GM20431 (cell line): Measurements from ENCODE around the gene IGF2BP2.
"Not testable (repeated sequence)": the region's sequence is repeated elsewhere in the genome, so short reads cannot be mapped to it uniquely, and the experiment has no call there.

ENCODE experiments used
- in situ Hi-C: fragments of 300-500 bp; cut with MseI, MboI; formaldehyde crosslinking; loops from one replicate; pipeline ENCODE4 v1.15.0; 2020; ENCODE audit warnings: low sequenced_read_pairs; ENCODE audit not compliant: unreplicated experiment

Gene IGF2BP2

GRCh38 chr3:185653949-185654757 lies 170.7 kb downstream of the IGF2BP2 start:
- in situ Hi-C loops, result no loop called here

DNA sequence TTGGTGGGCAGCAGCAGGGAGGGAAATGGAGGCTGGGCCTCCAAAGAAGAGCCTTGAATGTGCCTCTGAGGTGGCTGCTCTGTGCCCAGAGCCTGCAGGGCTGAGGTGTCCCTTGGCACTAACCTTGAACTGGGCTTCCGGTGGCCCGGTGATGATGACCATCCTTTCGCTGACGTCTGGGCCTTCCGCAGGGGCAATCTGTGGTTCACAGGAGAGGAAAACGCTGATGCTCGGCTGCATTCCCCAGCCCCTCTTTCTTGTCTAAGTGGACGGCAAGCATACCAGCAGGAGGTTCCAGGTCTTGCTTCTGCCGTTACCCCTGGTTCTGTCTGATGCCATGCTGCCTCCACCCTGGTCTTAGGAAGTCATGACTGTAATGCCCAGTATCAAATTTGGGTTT lies 172.9 kb downstream of the IGF2BP2 start:
- in situ Hi-C loops, result no loop called here

DNA sequence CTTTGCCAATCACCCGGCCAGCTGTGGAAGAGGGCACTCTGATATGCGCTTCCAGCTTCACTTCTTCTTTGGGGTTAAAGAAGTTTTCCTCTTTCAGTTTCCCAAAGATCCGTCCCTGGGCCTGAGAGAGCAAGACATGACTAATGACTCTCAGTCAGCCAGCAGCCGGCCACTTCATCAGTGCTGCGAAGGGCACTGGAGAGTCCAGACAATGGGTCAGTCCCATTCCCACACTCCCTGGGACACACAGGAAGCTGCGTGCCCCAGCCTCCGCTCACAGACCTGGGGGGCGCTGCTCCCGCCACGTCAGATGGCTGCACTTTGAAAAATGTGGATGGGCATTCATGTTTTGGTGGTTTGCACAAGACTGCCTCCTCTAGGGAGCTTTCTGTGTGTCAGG lies 175.4 kb downstream of the IGF2BP2 start:
- in situ Hi-C loops, result no loop called here

DNA sequence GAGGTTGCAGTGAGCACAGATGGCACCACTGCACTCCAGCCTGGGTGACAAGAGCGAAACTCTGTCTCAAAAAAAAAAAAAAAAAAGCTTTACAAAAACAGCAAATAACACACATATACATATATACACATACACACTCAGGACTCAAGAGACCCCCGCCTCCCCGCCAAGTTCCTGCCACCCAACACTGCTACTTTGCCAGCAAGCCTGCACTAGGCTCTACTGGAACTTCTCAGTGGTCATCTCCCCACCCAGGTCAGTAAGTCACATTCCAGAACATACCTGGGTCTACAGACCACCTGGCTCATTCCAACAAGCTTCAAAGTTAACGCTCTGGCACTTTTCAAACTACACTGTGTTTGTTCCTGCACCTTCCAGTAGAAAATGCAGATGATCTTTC lies 176.4 kb downstream of the IGF2BP2 start:
- in situ Hi-C loops, result no loop called here

DNA sequence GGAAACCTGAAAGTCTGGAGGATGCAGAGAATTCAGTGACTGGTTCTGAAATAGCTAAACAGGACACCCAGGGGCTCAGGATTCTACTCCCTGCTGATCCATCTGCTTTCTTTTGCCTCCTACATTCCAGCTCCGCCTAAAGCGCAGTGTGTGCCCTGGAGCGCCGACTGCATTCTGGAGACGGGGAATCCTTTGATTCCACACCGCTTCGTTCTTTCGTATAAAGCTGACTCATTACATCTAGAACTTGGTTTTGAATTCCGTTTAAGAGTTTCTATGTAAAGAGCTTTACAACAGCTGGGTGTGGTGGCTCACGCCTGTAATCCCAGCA lies 177.0 kb downstream of the IGF2BP2 start:
- in situ Hi-C loops, result no loop called here

GRCh38 chr3:185647134-185647879 lies 177.5 kb downstream of the IGF2BP2 start:
- in situ Hi-C loops, result no loop called here

- in situ Hi-C loops, result no loop called here
Observed at GRCh38 chr3:185646382-185647133, 178.3 kb downstream of the IGF2BP2 start.

GRCh38 chr3:185645596-185646381 lies 179.1 kb downstream of the IGF2BP2 start:
- in situ Hi-C loops, result no loop called here

GRCh38 chr3:185645191-185645590 lies 179.7 kb downstream of the IGF2BP2 start:
- in situ Hi-C loops, result not testable (repeated sequence)

- in situ Hi-C loops, result no loop called here
Observed at GRCh38 chr3:185640308-185640707, 184.5 kb downstream of the IGF2BP2 start.

- in situ Hi-C loops, result no loop called here
Observed at GRCh38 chr3:185639632-185640206, 185.1 kb downstream of the IGF2BP2 start.

GRCh38 chr3:185638651-185639050 lies 186.2 kb downstream of the IGF2BP2 start:
- in situ Hi-C loops, result not testable (repeated sequence)

DNA sequence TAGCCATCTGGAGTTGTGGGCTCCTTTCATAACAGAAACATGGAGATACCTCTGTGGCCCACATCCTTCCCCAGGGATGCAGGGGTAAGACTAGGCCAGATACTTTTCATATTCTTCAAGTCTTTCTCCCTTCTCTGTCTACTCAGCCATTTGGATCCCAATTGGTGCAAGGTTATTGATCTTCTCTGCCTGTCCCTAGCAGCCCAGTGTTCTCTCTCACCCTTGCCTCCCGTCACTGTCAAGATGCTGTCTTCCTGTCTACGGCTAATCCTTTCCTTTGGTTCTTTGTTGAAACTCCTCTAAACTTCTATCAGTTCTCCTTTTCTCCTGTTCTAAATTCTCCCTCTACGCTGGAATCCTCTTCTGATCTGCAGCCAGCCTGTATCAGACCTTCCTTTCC lies 187.5 kb downstream of the IGF2BP2 start:
- in situ Hi-C loops, result no loop called here

DNA sequence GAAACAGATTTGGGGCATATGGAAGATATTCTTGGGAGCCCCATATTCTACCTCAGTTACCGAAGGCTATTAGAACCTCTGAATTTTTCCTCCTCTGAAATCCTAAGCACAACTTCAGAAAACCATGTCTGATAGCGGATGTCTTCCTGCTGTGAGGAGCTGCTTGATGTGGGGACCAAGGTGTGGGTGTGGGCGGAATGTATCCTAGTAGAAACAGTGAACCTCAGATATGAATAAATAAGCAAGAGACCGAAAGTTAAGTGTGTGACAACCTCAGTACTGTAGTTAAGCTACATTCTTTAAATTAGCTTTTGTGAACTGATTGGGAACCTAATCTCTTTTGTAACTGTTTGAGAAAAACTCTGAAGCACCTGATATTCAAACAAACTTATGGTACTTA lies 191.8 kb downstream of the IGF2BP2 start:
- in situ Hi-C loops, result no loop called here

GRCh38 chr3:185631508-185632206 lies 193.2 kb downstream of the IGF2BP2 start:
- in situ Hi-C loops, result no loop called here

DNA sequence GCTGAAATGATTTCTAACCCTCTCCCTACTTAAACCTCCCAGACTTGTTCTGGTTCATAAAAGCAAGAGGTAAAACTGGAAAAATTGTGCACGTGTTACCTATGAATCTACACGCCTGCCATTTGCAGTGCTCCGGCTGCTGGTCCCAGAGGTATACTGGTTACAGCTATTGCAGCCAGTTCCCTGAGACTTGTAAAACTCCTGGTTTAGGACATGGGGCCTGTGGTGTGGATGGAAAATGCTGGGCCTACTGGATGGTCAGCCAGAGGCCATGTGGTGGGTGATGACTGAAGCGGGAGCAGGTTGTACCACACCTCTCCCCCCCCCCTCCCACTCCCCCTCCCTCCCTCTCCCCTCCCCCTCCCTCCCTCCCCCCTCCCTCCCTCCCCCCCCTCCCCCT lies 193.7 kb downstream of the IGF2BP2 start:
- in situ Hi-C loops, result no loop called here

DNA sequence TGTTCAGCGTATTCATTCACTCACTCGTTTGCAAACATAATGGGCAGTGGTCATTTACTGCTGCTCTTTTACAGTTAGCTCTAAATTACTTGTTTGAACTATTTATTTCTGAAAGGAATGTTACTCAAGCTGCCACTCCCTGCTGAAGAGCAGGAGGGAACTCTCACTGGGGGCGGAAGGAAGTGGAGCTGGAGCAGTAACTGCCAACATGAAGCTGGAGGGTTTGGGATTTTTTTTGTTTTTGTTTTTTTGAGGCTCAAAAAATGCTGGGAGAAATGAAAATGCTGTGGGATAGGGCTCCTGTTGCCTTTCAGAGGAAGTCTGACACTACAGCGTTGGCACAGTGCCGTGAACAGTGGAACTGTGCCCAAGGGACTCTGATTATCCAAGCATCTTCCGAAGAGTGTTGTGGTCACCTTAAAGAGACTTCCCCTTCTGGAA lies 194.6 kb downstream of the IGF2BP2 start:
- in situ Hi-C loops, result no loop called here

- in situ Hi-C loops, result no loop called here
Observed at GRCh38 chr3:185629554-185630181, 195.2 kb downstream of the IGF2BP2 start.

DNA sequence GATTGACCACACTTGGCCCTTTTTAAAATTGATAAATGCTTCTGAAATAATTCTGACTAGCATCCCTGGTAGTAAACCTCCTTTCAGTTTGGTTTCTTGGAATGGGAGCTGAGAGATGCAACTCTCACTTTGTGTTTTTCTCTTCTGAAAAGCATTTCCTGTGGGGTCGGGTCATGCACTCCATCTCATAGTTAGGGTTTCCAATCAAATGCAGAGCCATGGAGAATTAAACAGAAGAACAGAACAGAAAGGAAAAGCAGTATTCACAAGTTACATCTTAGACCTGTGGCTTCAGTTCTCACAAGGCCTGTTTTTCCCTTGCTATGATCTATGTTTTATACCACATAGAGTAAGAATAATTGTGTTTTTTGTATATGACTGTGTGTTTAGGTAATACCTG lies 199.1 kb downstream of the IGF2BP2 start:
- in situ Hi-C loops, result no loop called here
